Astrocyte (in vitro differentiated cells and primary cell): ENCODE measurements around the gene LSG1.

Experiments
- CTCF ChIP-seq: IDR thresholded peaks from 2 replicates; pipeline ENCODE4 v1.5.1; 2011; ENCODE audit warnings: low read depth, mild to moderate bottlenecking, inconsistent platforms, low read length, moderate library complexity; ENCODE audit not compliant: insufficient read depth
- EZH2 ChIP-seq: IDR thresholded peaks from 2 replicates; pipeline ENCODE4 v1.6.1; 2012; ENCODE audit warnings: mild to moderate bottlenecking, low read length, inconsistent platforms; ENCODE audit not compliant: insufficient read depth

GRCh38 chr3:194690501-194691372, 18.7 kb upstream of the LSG1 start:
- TF ChIP-seq CTCF (no peak), EZH2 (no peak)
